HCT116 (cell line): ENCODE data around the gene PTTG1IP. TPM values are rescaled to one million over a fixed set of nuclear protein-coding genes. Genes with fewer than 3 reads are reported as not detected.

Experiments
- ATAC-seq: fragments of 200-7000 bp; cut with Tn5 transposase; 2 replicates; pipeline ENCODE4 v1.9.1; 2020; ENCODE audit warnings: mild to moderate bottlenecking, moderate library complexity
- BruUV-seq: library from RNA; stranded (reverse); fragments of 400-500 nt; replicated peaks from 2 replicates; lab custom pipeline; 2021; lab: Mats Ljungman, UMichigan
- CTCF ChIA-PET: fragments of 300-600 bp; sonication (Branson Sonifier 250); formaldehyde crosslinking; loops from one replicate; lab custom pipeline; 2021; ENCODE audit warnings: antibody characterized with exemption; lab: Charles Lee
- POLR2A ChIA-PET: fragments of 300-600, 350-600 bp; sonication (Branson Sonifier 250); formaldehyde crosslinking; loops from one replicate; lab custom pipeline; 2021; ENCODE audit warnings: antibody characterized with exemption; lab: Charles Lee
- RAD21 ChIA-PET, 2 experiments: fragments of 300-600 bp; sonication (Branson Sonifier 250); formaldehyde crosslinking; loops; one replicate each; lab custom pipeline; 2023; ENCODE audit warnings: low total read pairs in 2 of 2; ENCODE audit not compliant: uncharacterized antibody in 2 of 2, unreplicated experiment in 2 of 2, low non-redundant PET in 1 of 2; lab: Charles Lee
- DNase-seq: peaks from one replicate; pipeline ENCODE4 v3.0.0-alpha.2; 2010; ENCODE audit warnings: low read depth, low spot score
- H2AFZ ChIP-seq: fragments of 200-600 bp; shearing (Covaris generic), sonication (generic); 2 replicates; pipeline ENCODE4 v1.6.1; 2017; ENCODE audit warnings: low read depth, mixed run types, mixed read lengths, antibody characterized with exemption, low read length; ENCODE audit not compliant: poor library complexity, severe bottlenecking
- H3K27ac ChIP-seq: 2 replicates; pipeline ENCODE4 v1.5.1; 2012; ENCODE audit warnings: low read depth, low read length
- H3K27me3 ChIP-seq: fragments of 200-600 bp; sonication (generic); 2 replicates; pipeline ENCODE4 v1.6.1; 2016; ENCODE audit warnings: mixed run types, low read length, mixed read lengths; ENCODE audit not compliant: insufficient read depth
- H3K36me3 ChIP-seq, 2 experiments: fragments of 200-500 bp in 1 of 2; fragments of 200-600 bp in 1 of 2; sonication (Bioruptor generic) in 1 of 2; sonication (generic) in 1 of 2; 2 replicates each; pipeline versions ENCODE4 v1.5.1 to v1.6.1; 2014 to 2016; ENCODE audit warnings: low read length in 2 of 2, inconsistent platforms in 1 of 2, mixed read lengths in 1 of 2, mixed run types in 1 of 2; ENCODE audit not compliant: insufficient read depth in 2 of 2, control insufficient read depth in 1 of 2
- H3K4me1 ChIP-seq, 2 experiments: fragments of 200-600 bp in 1 of 2; sonication (generic) in 1 of 2; 2 replicates each; pipeline versions ENCODE4 v1.5.1 to v1.6.1; 2012 to 2017; ENCODE audit warnings: low read length in 2 of 2, inconsistent platforms in 1 of 2, mild to moderate bottlenecking in 1 of 2, mixed read lengths in 1 of 2, mixed run types in 1 of 2, moderate library complexity in 1 of 2; ENCODE audit not compliant: insufficient read depth in 2 of 2, control insufficient read depth in 1 of 2
- H3K4me2 ChIP-seq: fragments of 200-600 bp; sonication (generic); 2 replicates; pipeline ENCODE4 v1.6.1; 2017; ENCODE audit warnings: mixed run types, low read length, mixed read lengths
- H3K4me3 ChIP-seq, 2 experiments: fragments of 200-600 bp in 1 of 2; sonication (generic) in 1 of 2; replicated peaks in 1 of 2; 2 replicates each; pipeline ENCODE4 v1.5.1; 2011 to 2016; ENCODE audit warnings: low read length in 2 of 2, control low read depth in 1 of 2, low read depth in 1 of 2, mild to moderate bottlenecking in 1 of 2, mixed read lengths in 1 of 2, mixed run types in 1 of 2
- H3K79me2 ChIP-seq: fragments of 200-600 bp; sonication (generic); 2 replicates; pipeline ENCODE4 v1.6.1; 2017; ENCODE audit warnings: mild to moderate bottlenecking, mixed run types, low read length, moderate library complexity, mixed read lengths; ENCODE audit not compliant: insufficient read depth
- H3K9ac ChIP-seq: fragments of 200-600 bp; sonication (generic); 2 replicates; pipeline ENCODE4 v1.6.1; 2016; ENCODE audit warnings: low read length, mixed read lengths
- H3K9me2 ChIP-seq: fragments of 200-600 bp; sonication (generic), shearing (Covaris generic); 2 replicates; pipeline ENCODE4 v1.6.1; 2017; ENCODE audit warnings: mixed run types, mild to moderate bottlenecking, moderate library complexity; ENCODE audit not compliant: insufficient read depth
- H3K9me3 ChIP-seq, 2 experiments: fragments of 200-500 bp in 1 of 2; fragments of 200-600 bp in 1 of 2; sonication (Bioruptor generic) in 1 of 2; sonication (generic) in 1 of 2; 2 replicates each; pipeline ENCODE4 v1.6.1; 2014 to 2017; ENCODE audit warnings: low read length in 2 of 2, mixed read lengths in 2 of 2, inconsistent platforms in 1 of 2, low read depth in 1 of 2, mild to moderate bottlenecking in 1 of 2, mixed run types in 1 of 2, moderate library complexity in 1 of 2; ENCODE audit not compliant: control insufficient read depth in 1 of 2, insufficient read depth in 1 of 2
- H4K20me1 ChIP-seq: fragments of 200-600 bp; sonication (generic), shearing (Covaris generic); 2 replicates; pipeline ENCODE4 v1.6.1; 2017; ENCODE audit warnings: mixed run types, mild to moderate bottlenecking, moderate library complexity; ENCODE audit not compliant: insufficient read depth
- CEBPB ChIP-seq: IDR thresholded peaks from 2 replicates; pipeline ENCODE4 v1.6.1; 2012; ENCODE audit warnings: low read depth
- EGR1 ChIP-seq: IDR thresholded peaks from 2 replicates; pipeline ENCODE4 v1.6.1; 2012; ENCODE audit warnings: low read depth
- FOSL1 ChIP-seq: IDR thresholded peaks from 2 replicates; pipeline ENCODE4 v1.6.1; 2012; ENCODE audit warnings: low read depth
- POLR2A ChIP-seq: IDR thresholded peaks from 2 replicates; pipeline ENCODE4 v1.7.0; 2011; ENCODE audit warnings: borderline replicate concordance; ENCODE audit not compliant: insufficient read depth, insufficient read length; ENCODE audit errors: extremely low read depth
- RAD21 ChIP-seq: IDR thresholded peaks from 2 replicates; pipeline ENCODE4 v1.6.1; 2012; ENCODE audit warnings: low read depth, mild to moderate bottlenecking
- SIN3A ChIP-seq: IDR thresholded peaks from 2 replicates; pipeline ENCODE4 v1.6.1; 2012; ENCODE audit warnings: low read depth
- SP1 ChIP-seq: IDR thresholded peaks from 2 replicates; pipeline ENCODE4 v1.6.1; 2012; ENCODE audit warnings: low read depth
- YY1 ChIP-seq: IDR thresholded peaks from 2 replicates; pipeline ENCODE4 v1.6.1; 2011; ENCODE audit warnings: low read length, low read depth, moderate library complexity, mild to moderate bottlenecking; ENCODE audit not compliant: insufficient replicate concordance; ENCODE audit errors: extremely low read depth
- intact Hi-C: fragments of 100-400 bp; cut with micrococcal nuclease; formaldehyde crosslinking; loops from 2 replicates; pipeline ENCODE4 v1.10.0; 2022
- total RNA-seq: library from RNA; stranded (reverse); gene quantifications from one replicate; pipeline ENCODE4 v1.2.1, GENCODE V29; 2021; ENCODE audit not compliant: unreplicated experiment
- TF ChIP-seq, protein P1 (sequence below): IDR thresholded peaks from 2 replicates; pipeline ENCODE4 v1.6.1; 2012; ENCODE audit warnings: low read depth
- TF ChIP-seq, protein P2 (sequence below), 3 experiments: fragments of 200-600 bp in 1 of 3; sonication (generic) in 1 of 3; IDR thresholded peaks in 2 of 3; conservative IDR thresholded peaks in 1 of 3; 2 replicates each; pipeline ENCODE4 v1.5.1; 2012 to 2017; ENCODE audit warnings: low read depth in 2 of 3, low read length in 2 of 3, antibody characterized with exemption in 1 of 3, borderline replicate concordance in 1 of 3, control low read depth in 1 of 3, mild to moderate bottlenecking in 1 of 3, mixed read lengths in 1 of 3, mixed run types in 1 of 3, moderate library complexity in 1 of 3; ENCODE audit not compliant: insufficient read depth in 1 of 3
- TF ChIP-seq, protein P3 (sequence below): IDR thresholded peaks from 2 replicates; pipeline ENCODE4 v1.6.1; 2011; ENCODE audit warnings: mild to moderate bottlenecking, low read length, moderate library complexity; ENCODE audit not compliant: insufficient replicate concordance; ENCODE audit errors: extremely low read depth

The PTTG1IP gene
- total RNA-seq, 1 experiment from 2014 or later, result 83.4 TPM

DNA sequence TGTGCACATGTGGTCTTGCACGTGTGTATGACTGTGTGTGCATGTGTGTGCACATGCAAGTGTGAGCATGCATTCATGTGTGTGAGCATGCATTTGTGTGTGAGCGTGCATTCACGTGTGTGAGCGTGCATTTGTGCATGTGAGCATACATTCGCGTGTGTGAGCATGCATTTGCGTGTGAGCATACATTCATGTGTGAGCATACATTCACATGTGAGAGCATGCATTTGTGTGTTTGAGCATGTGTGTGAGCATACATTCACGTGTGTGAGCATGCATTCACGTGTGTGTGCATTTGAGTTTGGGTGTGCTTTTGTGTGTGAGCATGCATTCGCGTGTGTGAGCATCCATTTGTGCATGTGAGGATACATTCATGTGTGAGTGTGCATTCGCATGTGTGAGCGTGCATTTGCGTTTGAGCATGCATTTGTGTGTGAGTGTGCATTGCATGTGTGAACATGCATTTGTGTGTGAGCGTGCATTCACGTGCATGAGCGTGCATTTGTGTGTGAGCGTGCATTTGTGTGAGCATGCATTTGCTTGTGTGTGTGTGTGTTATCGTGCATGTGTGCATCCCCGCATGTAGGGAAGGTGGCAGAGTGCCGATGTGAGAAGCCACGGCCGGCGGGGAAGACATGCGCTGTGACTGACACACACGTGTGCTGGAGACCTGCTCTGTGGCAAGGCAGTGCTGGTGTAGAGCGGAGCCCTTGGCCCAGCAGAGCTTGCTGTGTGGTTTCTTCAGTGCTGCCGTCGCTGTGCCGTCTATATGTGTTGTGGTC, 29.0 kb upstream of the PTTG1IP start:
- POLR2A ChIA-PET, result no interaction called here
- BruUV-seq, result no TSS peak
- H3K27ac ChIP-seq, result no peak overlapping the region

More for the DNA sequence above, 29.0 kb upstream of the PTTG1IP start:
- CTCF ChIA-PET, result no interaction called here
- no peak overlapping the region for H3K4me2 ChIP-seq
- no peaks in the 10 kb centered on the region for H3K79me2 ChIP-seq
- TF ChIP-seq POLR2A, result no peak
- no peak for TF ChIP-seq SIN3A
- TF ChIP-seq EGR1, result no peak
- no peak for TF ChIP-seq CEBPB
- no peak for TF ChIP-seq YY1
- TF ChIP-seq, protein P1, sequence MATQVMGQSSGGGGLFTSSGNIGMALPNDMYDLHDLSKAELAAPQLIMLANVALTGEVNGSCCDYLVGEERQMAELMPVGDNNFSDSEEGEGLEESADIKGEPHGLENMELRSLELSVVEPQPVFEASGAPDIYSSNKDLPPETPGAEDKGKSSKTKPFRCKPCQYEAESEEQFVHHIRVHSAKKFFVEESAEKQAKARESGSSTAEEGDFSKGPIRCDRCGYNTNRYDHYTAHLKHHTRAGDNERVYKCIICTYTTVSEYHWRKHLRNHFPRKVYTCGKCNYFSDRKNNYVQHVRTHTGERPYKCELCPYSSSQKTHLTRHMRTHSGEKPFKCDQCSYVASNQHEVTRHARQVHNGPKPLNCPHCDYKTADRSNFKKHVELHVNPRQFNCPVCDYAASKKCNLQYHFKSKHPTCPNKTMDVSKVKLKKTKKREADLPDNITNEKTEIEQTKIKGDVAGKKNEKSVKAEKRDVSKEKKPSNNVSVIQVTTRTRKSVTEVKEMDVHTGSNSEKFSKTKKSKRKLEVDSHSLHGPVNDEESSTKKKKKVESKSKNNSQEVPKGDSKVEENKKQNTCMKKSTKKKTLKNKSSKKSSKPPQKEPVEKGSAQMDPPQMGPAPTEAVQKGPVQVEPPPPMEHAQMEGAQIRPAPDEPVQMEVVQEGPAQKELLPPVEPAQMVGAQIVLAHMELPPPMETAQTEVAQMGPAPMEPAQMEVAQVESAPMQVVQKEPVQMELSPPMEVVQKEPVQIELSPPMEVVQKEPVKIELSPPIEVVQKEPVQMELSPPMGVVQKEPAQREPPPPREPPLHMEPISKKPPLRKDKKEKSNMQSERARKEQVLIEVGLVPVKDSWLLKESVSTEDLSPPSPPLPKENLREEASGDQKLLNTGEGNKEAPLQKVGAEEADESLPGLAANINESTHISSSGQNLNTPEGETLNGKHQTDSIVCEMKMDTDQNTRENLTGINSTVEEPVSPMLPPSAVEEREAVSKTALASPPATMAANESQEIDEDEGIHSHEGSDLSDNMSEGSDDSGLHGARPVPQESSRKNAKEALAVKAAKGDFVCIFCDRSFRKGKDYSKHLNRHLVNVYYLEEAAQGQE, result no peak
- no peak for TF ChIP-seq FOSL1
- no peak for TF ChIP-seq RAD21
- TF ChIP-seq, protein P2, sequence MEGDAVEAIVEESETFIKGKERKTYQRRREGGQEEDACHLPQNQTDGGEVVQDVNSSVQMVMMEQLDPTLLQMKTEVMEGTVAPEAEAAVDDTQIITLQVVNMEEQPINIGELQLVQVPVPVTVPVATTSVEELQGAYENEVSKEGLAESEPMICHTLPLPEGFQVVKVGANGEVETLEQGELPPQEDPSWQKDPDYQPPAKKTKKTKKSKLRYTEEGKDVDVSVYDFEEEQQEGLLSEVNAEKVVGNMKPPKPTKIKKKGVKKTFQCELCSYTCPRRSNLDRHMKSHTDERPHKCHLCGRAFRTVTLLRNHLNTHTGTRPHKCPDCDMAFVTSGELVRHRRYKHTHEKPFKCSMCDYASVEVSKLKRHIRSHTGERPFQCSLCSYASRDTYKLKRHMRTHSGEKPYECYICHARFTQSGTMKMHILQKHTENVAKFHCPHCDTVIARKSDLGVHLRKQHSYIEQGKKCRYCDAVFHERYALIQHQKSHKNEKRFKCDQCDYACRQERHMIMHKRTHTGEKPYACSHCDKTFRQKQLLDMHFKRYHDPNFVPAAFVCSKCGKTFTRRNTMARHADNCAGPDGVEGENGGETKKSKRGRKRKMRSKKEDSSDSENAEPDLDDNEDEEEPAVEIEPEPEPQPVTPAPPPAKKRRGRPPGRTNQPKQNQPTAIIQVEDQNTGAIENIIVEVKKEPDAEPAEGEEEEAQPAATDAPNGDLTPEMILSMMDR (IDR thresholded peaks at IDR 0.05 in 2 of 3, conservative IDR thresholded peaks at IDR 0.05 in 1 of 3; ENCODE audit: borderline replicate concordance in 1 of 3, insufficient read depth in 1 of 3, low read depth in 2 of 3, low read length in 2 of 3), result no peak
- TF ChIP-seq, protein P3, sequence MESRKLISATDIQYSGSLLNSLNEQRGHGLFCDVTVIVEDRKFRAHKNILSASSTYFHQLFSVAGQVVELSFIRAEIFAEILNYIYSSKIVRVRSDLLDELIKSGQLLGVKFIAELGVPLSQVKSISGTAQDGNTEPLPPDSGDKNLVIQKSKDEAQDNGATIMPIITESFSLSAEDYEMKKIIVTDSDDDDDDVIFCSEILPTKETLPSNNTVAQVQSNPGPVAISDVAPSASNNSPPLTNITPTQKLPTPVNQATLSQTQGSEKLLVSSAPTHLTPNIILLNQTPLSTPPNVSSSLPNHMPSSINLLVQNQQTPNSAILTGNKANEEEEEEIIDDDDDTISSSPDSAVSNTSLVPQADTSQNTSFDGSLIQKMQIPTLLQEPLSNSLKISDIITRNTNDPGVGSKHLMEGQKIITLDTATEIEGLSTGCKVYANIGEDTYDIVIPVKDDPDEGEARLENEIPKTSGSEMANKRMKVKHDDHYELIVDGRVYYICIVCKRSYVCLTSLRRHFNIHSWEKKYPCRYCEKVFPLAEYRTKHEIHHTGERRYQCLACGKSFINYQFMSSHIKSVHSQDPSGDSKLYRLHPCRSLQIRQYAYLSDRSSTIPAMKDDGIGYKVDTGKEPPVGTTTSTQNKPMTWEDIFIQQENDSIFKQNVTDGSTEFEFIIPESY, result no peak
- no peak for TF ChIP-seq SP1
- no peaks in the 10 kb centered on the region for H3K36me3 ChIP-seq
- DNase-seq (no peak), ATAC-seq (no peak)
- H3K9me3 ChIP-seq, result peaks cover 0 to 4% of the 10 kb centered on the region in 2 experiments; a peak in 1 of 4 replicates
- H3K9me2 ChIP-seq, result no peaks in the 10 kb centered on the region
- no peaks in the 10 kb centered on the region for H4K20me1 ChIP-seq
- intact Hi-C loops, result no loop called here
- H3K4me1 ChIP-seq, result no peaks in the 10 kb centered on the region; a peak in 1 of 4 replicates
- no peak overlapping the region for H3K4me3 ChIP-seq
- H2AFZ ChIP-seq, result no peak overlapping the region
- RAD21 ChIA-PET, result no interaction called here
- peaks cover 8% of the 10 kb centered on the region; the same call in 1 of the 2 replicates for H3K27me3 ChIP-seq
- no peak overlapping the region for H3K9ac ChIP-seq
